Prostate gland (tissue), 2 donors: ENCODE measurements around the gene ZNF784. TPM values are rescaled to one million over a fixed set of nuclear protein-coding genes. Genes with fewer than 3 reads are reported as not detected.

Experiments used
- DNase-seq: peaks from one replicate; pipeline ENCODE4 v3.0.0-alpha.2; 2019; ENCODE audit warnings: low spot score
- H3K27ac ChIP-seq, 2 donors: fragments of 200-600 bp; sonication (generic); 2 replicates each; pipeline ENCODE4 v1.5.1; 2017 to 2019
- H3K27me3 ChIP-seq: fragments of 200-600 bp; sonication (generic); replicated peaks from 2 replicates; pipeline ENCODE4 v1.5.1; 2019; ENCODE audit not compliant: insufficient read depth
- H3K36me3 ChIP-seq, 2 donors: fragments of 200-600 bp; sonication (generic); 1 replicate in 1 of 2; 2 replicates in 1 of 2; pipeline versions ENCODE4 v1.5.1 to v1.8.1; 2017 to 2019
- H3K4me1 ChIP-seq: fragments of 200-600 bp; sonication (generic); replicated peaks from 2 replicates; pipeline ENCODE4 v1.5.1; 2019
- H3K4me3 ChIP-seq, 2 donors: fragments of 200-600 bp; sonication (generic); 2 replicates each; pipeline ENCODE4 v1.5.1; 2017 to 2019
- H3K9me3 ChIP-seq: fragments of 200-600 bp; sonication (generic); 2 replicates; pipeline ENCODE4 v1.5.1; 2017
- POLR2A ChIP-seq: fragments of 450-650 bp; IDR thresholded peaks from one replicate; pipeline ENCODE4 v1.6.1; 2016; ENCODE audit warnings: antibody characterized with exemption, mild to moderate bottlenecking
- POLR2AphosphoS5 ChIP-seq: sonication (generic); formaldehyde crosslinking; IDR thresholded peaks from one replicate; pipeline ENCODE4 v1.6.1; 2017; ENCODE audit warnings: antibody characterized with exemption
- WGBS: methylation state at CpG from one replicate; pipeline ENCODE4 v1.1.5; 2018; 5-methylcytosine and 5-hydroxymethylcytosine counted together
- intact Hi-C: fragments of 100-400 bp; cut with DNase I; formaldehyde crosslinking; loops from one replicate; pipeline ENCODE4 v1.14.2; 2022
- total RNA-seq, 2 donors: library from RNA; depleted of rRNA; stranded (reverse); fragments of >200 nt; gene quantifications; one replicate each; pipeline ENCODE4 v1.1.0, GENCODE V29; 2016
- TF ChIP-seq, protein P1 (sequence below), 4 experiments: fragments of 200-600 bp in 2 of 4; fragments of 450-650 bp in 2 of 4; sonication (generic) in 2 of 4; IDR thresholded peaks; 1 replicate in 3 of 4; 2 replicates in 1 of 4; pipeline ENCODE4 v1.5.1; 2016 to 2019; ENCODE audit warnings: antibody characterized with exemption in 4 of 4, mild to moderate bottlenecking in 2 of 4, moderate library complexity in 2 of 4

Gene ZNF784
- total RNA-seq, 2 donors from 2014 or later: 8.9 to 17.2 TPM

DNA sequence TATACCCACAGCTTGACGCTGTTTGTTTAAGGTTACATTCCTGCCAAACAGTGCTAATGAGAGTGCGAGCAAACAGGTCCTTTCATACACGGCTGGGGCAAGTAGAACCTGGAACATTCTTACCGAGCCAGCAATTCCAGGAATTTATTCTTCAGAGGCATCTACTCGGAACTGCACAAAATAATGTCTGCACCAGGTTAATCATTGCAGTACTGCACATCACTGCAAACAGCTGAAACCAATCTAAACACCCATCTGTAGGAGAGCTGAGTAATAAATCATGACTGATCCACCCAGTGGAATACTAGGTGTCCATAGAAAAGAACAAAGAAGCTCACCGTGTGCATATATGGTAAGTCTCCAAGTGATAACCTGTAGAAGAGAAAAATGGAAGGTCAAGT lies 42.5 kb downstream of the ZNF784 start:
- no peak for TF ChIP-seq POLR2AphosphoS5
- TF ChIP-seq, protein P1, sequence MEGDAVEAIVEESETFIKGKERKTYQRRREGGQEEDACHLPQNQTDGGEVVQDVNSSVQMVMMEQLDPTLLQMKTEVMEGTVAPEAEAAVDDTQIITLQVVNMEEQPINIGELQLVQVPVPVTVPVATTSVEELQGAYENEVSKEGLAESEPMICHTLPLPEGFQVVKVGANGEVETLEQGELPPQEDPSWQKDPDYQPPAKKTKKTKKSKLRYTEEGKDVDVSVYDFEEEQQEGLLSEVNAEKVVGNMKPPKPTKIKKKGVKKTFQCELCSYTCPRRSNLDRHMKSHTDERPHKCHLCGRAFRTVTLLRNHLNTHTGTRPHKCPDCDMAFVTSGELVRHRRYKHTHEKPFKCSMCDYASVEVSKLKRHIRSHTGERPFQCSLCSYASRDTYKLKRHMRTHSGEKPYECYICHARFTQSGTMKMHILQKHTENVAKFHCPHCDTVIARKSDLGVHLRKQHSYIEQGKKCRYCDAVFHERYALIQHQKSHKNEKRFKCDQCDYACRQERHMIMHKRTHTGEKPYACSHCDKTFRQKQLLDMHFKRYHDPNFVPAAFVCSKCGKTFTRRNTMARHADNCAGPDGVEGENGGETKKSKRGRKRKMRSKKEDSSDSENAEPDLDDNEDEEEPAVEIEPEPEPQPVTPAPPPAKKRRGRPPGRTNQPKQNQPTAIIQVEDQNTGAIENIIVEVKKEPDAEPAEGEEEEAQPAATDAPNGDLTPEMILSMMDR (IDR thresholded peaks at IDR 0.05): no peak
- TF ChIP-seq POLR2A: no peak
- H3K27me3 ChIP-seq: no peaks in the 10 kb centered on the region
- peaks cover 0 to 7% of the 10 kb centered on the region in 2 donors for H3K36me3 ChIP-seq
- WGBS: 8% methylated on average over 6 of the region's 6 CpGs
- intact Hi-C loops: loop anchor here (5.0 kb wide), 1 partner anchor 65 kb away; no protein-coding TSS in a partner anchor
- no peaks in the 10 kb centered on the region for H3K9me3 ChIP-seq
- DNase-seq: no peak
- peak overlapping the region in 1 of 2 donors; percentile 86 for H3K4me3 ChIP-seq
- H3K27ac ChIP-seq: peak overlapping the region; percentile 61 to 88
- peaks cover 14% of the 10 kb centered on the region for H3K4me1 ChIP-seq

DNA sequence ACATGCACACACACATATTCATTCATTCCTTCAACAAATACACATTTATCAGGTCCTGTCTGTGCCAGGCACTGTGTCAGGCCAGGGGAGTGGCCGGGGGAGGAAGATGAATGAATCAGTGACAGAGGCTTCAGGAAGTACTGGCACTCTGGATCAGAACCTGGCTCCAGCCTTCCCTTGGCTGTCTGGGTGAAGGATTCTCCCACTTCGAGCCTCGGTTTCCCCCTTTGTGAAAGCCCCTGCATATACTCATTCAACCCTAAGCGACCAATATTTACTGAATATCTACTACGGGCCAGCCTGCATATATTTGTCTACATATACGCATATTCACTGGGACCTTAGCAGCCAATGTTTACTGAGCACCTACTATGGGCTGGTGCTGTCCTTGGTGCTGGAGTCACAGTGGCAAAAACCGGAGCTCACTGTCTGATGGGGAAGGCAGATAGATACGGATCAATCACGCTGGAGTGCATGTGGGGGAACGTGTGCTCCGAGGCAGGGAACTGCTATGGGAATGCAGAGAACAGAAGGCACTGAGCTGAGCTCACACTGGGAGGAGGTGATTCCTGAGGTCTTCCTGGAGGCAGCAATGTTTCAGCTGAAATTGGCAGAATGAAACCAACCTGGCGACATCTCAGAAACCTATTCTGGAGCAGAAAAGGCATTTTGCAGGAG lies 43.1 kb downstream of the ZNF784 start:
- H3K36me3 ChIP-seq: peaks cover 0 to 7% of the 10 kb centered on the region in 2 donors
- WGBS: 26% methylated on average over 12 of the region's 12 CpGs
- DNase-seq: no peak
- H3K27me3 ChIP-seq: no peaks in the 10 kb centered on the region
- peak overlapping the region; percentile 88 to 94 for H3K27ac ChIP-seq
- intact Hi-C loops: loop anchor here (5.0 kb wide), 1 partner anchor 64 kb away; no protein-coding TSS in a partner anchor
- TF ChIP-seq POLR2AphosphoS5: no peak
- TF ChIP-seq POLR2A: no peak
- TF ChIP-seq, protein P1 (IDR thresholded peaks at IDR 0.05): no peak
- H3K4me3 ChIP-seq: peak overlapping the region; percentile 86 to 97
- no peaks in the 10 kb centered on the region for H3K9me3 ChIP-seq
- peaks cover 14% of the 10 kb centered on the region for H3K4me1 ChIP-seq

DNA sequence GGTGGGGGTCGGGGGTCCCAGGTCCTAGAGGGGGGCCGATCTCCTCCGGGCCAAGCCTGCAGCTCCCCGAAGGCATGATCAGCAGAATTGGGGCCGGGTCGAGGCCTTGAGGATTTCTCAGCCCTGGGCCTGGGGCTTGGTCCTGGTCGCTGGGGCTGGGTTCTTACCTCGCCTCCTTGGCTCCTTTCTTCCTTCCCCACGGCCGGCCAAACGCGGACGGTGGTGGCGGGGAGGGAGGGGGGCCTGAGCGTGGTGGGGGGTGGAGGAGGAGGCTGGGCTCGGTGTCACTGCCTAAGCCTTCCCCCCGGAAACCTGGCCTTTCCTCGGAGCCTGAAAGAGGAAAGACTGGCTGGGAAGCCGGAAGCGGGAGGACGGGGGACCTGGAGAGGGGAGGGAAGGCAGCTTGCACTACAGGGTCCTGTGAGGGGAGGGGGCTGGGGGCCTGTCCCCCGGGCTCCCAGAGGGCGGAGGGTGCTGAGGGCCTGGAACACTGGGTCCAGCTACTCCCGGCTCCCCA lies 43.7 kb downstream of the ZNF784 start, which contains the start of gene ZNF579:
TSS of gene ZNF579 (minus strand) at position 221 of the 517 bp plus-strand sequence. CDS start 1,209 bp downstream, outside the sequence.
- 2% methylated on average over 16 of the region's 24 CpGs for WGBS
- intact Hi-C loops: loop anchor here (5.0 kb wide), 1 partner anchor 63 kb away; no protein-coding TSS in a partner anchor

DNA sequence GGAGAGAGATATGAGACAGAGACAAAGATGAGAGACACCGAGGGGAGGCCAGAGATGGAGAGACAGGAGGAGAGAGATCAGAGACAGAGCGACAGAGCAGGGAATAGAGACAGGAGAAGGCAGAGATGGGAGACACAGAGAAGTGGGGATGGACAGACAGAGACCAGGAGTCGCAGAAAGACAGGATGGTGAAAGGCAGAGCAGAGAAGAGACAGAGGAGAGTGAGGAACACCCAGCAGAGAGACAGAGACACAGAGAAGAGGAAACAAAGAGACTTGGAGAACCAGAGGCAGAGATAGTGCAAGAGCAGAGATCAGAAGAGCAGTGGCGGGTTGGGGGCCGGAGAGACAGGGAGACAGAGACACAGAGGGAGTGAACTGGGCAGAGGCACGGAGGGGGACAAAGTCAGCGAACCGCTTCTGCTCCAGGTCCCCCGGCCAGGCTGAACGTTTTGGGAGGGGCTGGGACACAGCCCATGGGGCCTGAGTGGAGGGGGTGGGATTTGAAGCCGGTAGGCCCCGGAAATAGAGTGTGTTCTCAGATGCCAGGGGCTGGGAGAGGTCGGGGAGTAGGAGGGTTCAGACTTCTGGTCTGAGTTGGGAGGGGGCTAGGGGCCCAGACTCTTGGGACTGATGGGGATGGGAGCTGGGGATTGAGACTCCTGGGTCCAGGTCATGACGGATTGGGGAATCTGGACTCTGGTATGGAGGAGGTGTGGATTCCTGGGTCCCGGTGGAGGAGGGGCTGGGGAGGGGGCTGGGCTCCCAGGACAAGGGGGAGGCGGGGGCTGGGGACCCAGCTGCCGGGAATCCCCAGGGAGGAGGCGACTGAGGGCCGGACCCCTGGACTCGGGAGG lies 44.4 kb downstream of the ZNF784 start:
- Histone ChIP-seq H3K4me3 (peak overlapping the region; percentile 86 to 97), H3K36me3 (peaks cover 0 to 7% of the 10 kb centered on the region in 2 donors), H3K9me3 (no peaks in the 10 kb centered on the region), H3K27me3 (no peaks in the 10 kb centered on the region), H3K27ac (peak overlapping the region; percentile 88 to 94), H3K4me1 (peaks cover 14% of the 10 kb centered on the region)
- no peak for DNase-seq
- intact Hi-C loops: loop anchor here (5.0 kb wide), 1 partner anchor 63 kb away; no protein-coding TSS in a partner anchor
- TF ChIP-seq POLR2A (no peak), POLR2AphosphoS5 (no peak)
- TF ChIP-seq, protein P1 (IDR thresholded peaks at IDR 0.05): no peak
- WGBS: 8% methylated on average over 20 of the region's 20 CpGs

More for the DNA sequence above, 43.7 kb downstream of the ZNF784 start, which contains the start of gene ZNF579:
- H3K27ac ChIP-seq: peak within 1 kb of the TSS; percentile 88 to 94
- peak within 1 kb of the TSS; percentile 86 to 97 for H3K4me3 ChIP-seq
- H3K36me3 ChIP-seq: peaks cover 0 to 7% of the 10 kb centered on the region in 2 donors
- H3K9me3 ChIP-seq: no peaks in the 10 kb centered on the region
- peaks cover 14% of the 10 kb centered on the region for H3K4me1 ChIP-seq
- peak; percentile 73 for TF ChIP-seq POLR2AphosphoS5
- TF ChIP-seq POLR2A: no peak
- no peaks in the 10 kb centered on the region for H3K27me3 ChIP-seq
- peak; percentile 76 for DNase-seq
